Lower lobe of right lung (tissue), 2 donors: ENCODE results near the gene PRR5L. TPM values are rescaled to one million over a fixed set of nuclear protein-coding genes. Genes with fewer than 3 reads are reported as not detected.

ENCODE experiments used
- ATAC-seq, 2 donors: fragments of 200-7000 bp; cut with Tn5 transposase; one replicate each; pipeline ENCODE4 v1.9.1; 2020 to 2022; ENCODE audit warnings: mild to moderate bottlenecking in 2 of 2, moderate library complexity in 2 of 2
- DNase-seq: peaks from one replicate; pipeline ENCODE4 v3.0.0-alpha.2; 2020
- H3K27ac ChIP-seq: fragments of 200-600 bp; one replicate; pipeline ENCODE4 v1.8.0; 2022
- H3K27me3 ChIP-seq: fragments of 200-600 bp; one replicate; pipeline ENCODE4 v1.8.0; 2022; ENCODE audit warnings: low read depth
- H3K36me3 ChIP-seq: fragments of 200-600 bp; one replicate; pipeline ENCODE4 v1.8.0; 2022; ENCODE audit warnings: mild to moderate bottlenecking
- H3K4me1 ChIP-seq: fragments of 200-600 bp; one replicate; pipeline ENCODE4 v1.8.0; 2022
- H3K4me3 ChIP-seq: fragments of 200-600 bp; one replicate; pipeline ENCODE4 v1.8.0; 2022; ENCODE audit warnings: mild to moderate bottlenecking
- H3K9me3 ChIP-seq: fragments of 200-600 bp; one replicate; pipeline ENCODE4 v1.8.0; 2022
- CTCF ChIP-seq: fragments of 200-600 bp; IDR thresholded peaks from one replicate; pipeline ENCODE4 v1.8.0; 2022; ENCODE audit warnings: antibody characterized with exemption, mild to moderate bottlenecking
- intact Hi-C: fragments of 100-400 bp; cut with DNase I; formaldehyde crosslinking; loops from one replicate; pipeline ENCODE4 v1.11.0; 2022
- total RNA-seq: library from RNA; stranded (reverse); fragmentation: NEBNext Ultra II Directional; extraction: Animal tissue kit (Norgen Biotek cat#: 25700); gene quantifications from one replicate; pipeline ENCODE4 v1.2.1, GENCODE V29; 2021
- donor health status: DM: no; HTN: yes; CAD: no; lungs with severe emphysema.

The PRR5L gene
- total RNA-seq, 1 donor from 2014 or later = 24.9 TPM

- TF ChIP-seq CTCF = no peak
- H3K27me3 ChIP-seq = peaks cover under 1% of the 10 kb centered on the region
- H3K9me3 ChIP-seq = no peaks in the 10 kb centered on the region
- intact Hi-C loops = no loop called here
- H3K4me3 ChIP-seq = no peak overlapping the region
- H3K36me3 ChIP-seq = no peaks in the 10 kb centered on the region
- no peak for ATAC-seq
- DNase-seq = no peak
- no peak overlapping the region for H3K27ac ChIP-seq
- H3K4me1 ChIP-seq = peaks cover 6% of the 10 kb centered on the region
Measured at GRCh38 chr11:36371590-36371989, 75.5 kb downstream of the PRR5L start.

- no peak for TF ChIP-seq CTCF
- DNase-seq = no peak
- ATAC-seq = no peak
Measured at GRCh38 chr11:36372101-36372771, 76.1 kb downstream of the PRR5L start.

GRCh38 chr11:36373016-36374010 lies 77.2 kb downstream of the PRR5L start:
- DNase-seq (no peak), ATAC-seq (no peak)
- Histone ChIP-seq H3K27me3 (peaks cover 12% of the 10 kb centered on the region), H3K9me3 (no peaks in the 10 kb centered on the region), H3K4me3 (no peak overlapping the region), H3K36me3 (no peaks in the 10 kb centered on the region), H3K4me1 (peaks cover 23% of the 10 kb centered on the region), H3K27ac (no peak overlapping the region)
- no peak for TF ChIP-seq CTCF
- intact Hi-C loops = no loop called here

More at GRCh38 chr11:36372101-36372771, 76.1 kb downstream of the PRR5L start:
- Histone ChIP-seq H3K4me3 (no peak overlapping the region), H3K27ac (no peak overlapping the region), H3K27me3 (peaks cover 7% of the 10 kb centered on the region), H3K36me3 (no peaks in the 10 kb centered on the region), H3K4me1 (peaks cover 12% of the 10 kb centered on the region), H3K9me3 (no peaks in the 10 kb centered on the region)
- intact Hi-C loops = no loop called here

GRCh38 chr11:36374726-36375125 lies 78.6 kb downstream of the PRR5L start:
- intact Hi-C loops = no loop called here
- ATAC-seq (no peak), DNase-seq (no peak)
- Histone ChIP-seq H3K4me1 (peaks cover 28% of the 10 kb centered on the region), H3K27ac (no peak overlapping the region), H3K27me3 (peaks cover 12% of the 10 kb centered on the region), H3K9me3 (no peaks in the 10 kb centered on the region), H3K4me3 (no peak overlapping the region), H3K36me3 (no peaks in the 10 kb centered on the region)
- no peak for TF ChIP-seq CTCF

GRCh38 chr11:36375353-36376008 lies 79.4 kb downstream of the PRR5L start:
- Histone ChIP-seq H3K36me3 (no peaks in the 10 kb centered on the region), H3K4me1 (peaks cover 32% of the 10 kb centered on the region), H3K27me3 (peaks cover 12% of the 10 kb centered on the region), H3K27ac (no peak overlapping the region), H3K4me3 (peak overlapping the region; percentile 77), H3K9me3 (no peaks in the 10 kb centered on the region)
- intact Hi-C loops = no loop called here
- TF ChIP-seq CTCF = no peak
- DNase-seq = no peak
- peak in 1 of 2 donors; percentile 1 for ATAC-seq
